PFSK-1 (cell line): ENCODE data around the gene CDH6.

Source experiments
- FOXP2 ChIP-seq: optimal IDR thresholded peaks from 2 replicates; pipeline ENCODE3; 2011; ENCODE audit warnings: borderline replicate concordance, control low read depth, inconsistent platforms; ENCODE audit not compliant: insufficient read depth; ENCODE audit errors: extremely low read length, extremely low read depth
- POLR2AphosphoS5 ChIP-seq: IDR thresholded peaks from 2 replicates; pipeline ENCODE4 v1.6.1; 2012; ENCODE audit warnings: low read depth, mild to moderate bottlenecking, control low read depth, low read length, moderate library complexity
- REST ChIP-seq, 2 experiments: IDR thresholded peaks; 2 replicates each; pipeline versions ENCODE4 v1.6.1 to v1.8.0; 2011 to 2012; ENCODE audit warnings: low read depth in 2 of 2, low read length in 2 of 2, control low read depth in 1 of 2, inconsistent platforms in 1 of 2, mild to moderate bottlenecking in 1 of 2, moderate library complexity in 1 of 2; ENCODE audit not compliant: insufficient read depth in 1 of 2
- SIN3A ChIP-seq: IDR thresholded peaks from 2 replicates; pipeline ENCODE4 v1.6.1; 2012; ENCODE audit warnings: mild to moderate bottlenecking, low read length, moderate library complexity, borderline replicate concordance; ENCODE audit not compliant: insufficient read depth
- TAF1 ChIP-seq: IDR thresholded peaks from 2 replicates; pipeline ENCODE4 v1.6.1; 2012; ENCODE audit warnings: low read length, control low read depth, borderline replicate concordance; ENCODE audit not compliant: insufficient read depth

GRCh38 chr5:31322946-31323345 lies 129.5 kb downstream of the CDH6 start:
- TF ChIP-seq SIN3A (no peak), REST (IDR thresholded peaks at IDR 0.05; ENCODE audit: insufficient read depth in 1 of 2, low read depth in 2 of 2, low read length in 2 of 2) (no peak), TAF1 (no peak), POLR2AphosphoS5 (no peak), FOXP2 (no peak)
